Type B pancreatic cell (in vitro differentiated cells): ENCODE results near the gene KREMEN2. TPM values are rescaled to one million over a fixed set of nuclear protein-coding genes. Genes with fewer than 3 reads are reported as not detected.
A peak's percentile ranks its signal among the peaks of the same experiment; 100 is the strongest.
"Not testable (repeated sequence)": the region's sequence is repeated elsewhere in the genome, so short reads cannot be mapped to it uniquely, and the experiment has no call there.

ENCODE experiments used
- DNase-seq: peaks from one replicate; pipeline ENCODE4 v3.0.0; 2021; ENCODE audit warnings: mixed read lengths; ENCODE audit not compliant: unreplicated experiment; ENCODE audit errors: extremely low spot score
- H3K27ac Mint-ChIP-seq: 2 replicates; pipeline ENCODE4 v1.8.0; 2021; ENCODE audit warnings: mild to moderate bottlenecking, mixed read lengths
- H3K27me3 Mint-ChIP-seq: 2 replicates; pipeline ENCODE4 v1.8.0; 2021; ENCODE audit warnings: mixed read lengths
- H3K36me3 Mint-ChIP-seq: 2 replicates; pipeline ENCODE4 v1.8.0; 2021; ENCODE audit warnings: mixed read lengths
- H3K4me1 Mint-ChIP-seq: one replicate; pipeline ENCODE4 v1.8.0; 2021; ENCODE audit warnings: mixed read lengths; ENCODE audit not compliant: unreplicated experiment
- H3K4me3 Mint-ChIP-seq: 2 replicates; pipeline ENCODE4 v1.8.0; 2021; ENCODE audit warnings: mild to moderate bottlenecking, mixed read lengths
- H3K9me3 Mint-ChIP-seq: 2 replicates; pipeline ENCODE4 v1.8.0; 2021; ENCODE audit warnings: mixed read lengths
- total RNA-seq: library from RNA; stranded (reverse); gene quantifications from 2 replicates; pipeline ENCODE4 v1.2.1, GENCODE V29; 2021; ENCODE audit warnings: low replicate concordance
- TF ChIP-seq, protein P1 (sequence below): fragments of 200-600 bp; sonication (generic); conservative IDR thresholded peaks from 2 replicates; pipeline ENCODE4 v1.5.0; 2021; ENCODE audit warnings: antibody characterized with exemption, mild to moderate bottlenecking

Gene KREMEN2
- total RNA-seq, 1 donor from 2014 or later, result 4.5 TPM

DNA sequence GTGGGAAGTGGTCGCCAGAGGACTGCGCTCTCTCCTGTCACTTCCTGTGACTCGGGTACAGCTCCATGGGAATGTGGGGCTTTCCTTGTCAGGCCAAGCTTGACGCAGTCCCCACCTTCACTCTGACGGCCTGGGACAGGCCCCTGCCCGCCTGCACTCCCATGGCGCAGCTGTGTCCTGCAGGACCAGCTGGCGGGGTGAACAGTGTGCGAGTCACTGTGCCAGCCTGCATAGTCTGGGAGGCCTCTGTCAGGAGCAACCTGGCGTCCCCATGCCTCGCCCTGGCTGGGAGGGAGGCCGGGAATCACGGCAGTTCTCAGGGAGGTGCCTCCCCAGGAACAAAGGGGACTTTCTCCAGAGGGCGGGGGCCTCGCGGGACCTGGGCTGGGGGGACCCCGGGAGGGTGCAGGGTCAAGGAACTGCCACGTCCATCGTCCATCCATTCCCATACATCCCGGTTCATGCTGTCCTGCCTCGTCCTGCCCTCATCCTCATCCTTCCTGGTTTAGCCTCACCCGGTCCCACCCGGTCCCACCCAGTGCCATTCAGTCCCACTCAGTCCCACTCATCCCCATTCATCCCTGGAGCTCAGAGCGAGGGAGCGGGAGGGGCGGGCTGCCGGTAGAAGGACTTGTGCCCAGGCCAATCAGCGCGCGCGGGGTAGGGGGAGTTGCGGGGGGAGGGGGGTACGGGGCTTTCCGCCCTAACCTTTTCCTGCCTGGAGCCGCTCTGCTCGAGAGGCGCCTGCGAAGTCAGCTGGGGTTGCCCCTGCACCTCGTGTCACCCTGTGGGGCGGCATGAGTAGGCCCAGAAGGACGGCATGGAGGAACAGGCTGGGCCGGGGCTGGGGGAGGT is 38.9 kb upstream of the KREMEN2 start:
- Mint-ChIP-seq H3K27me3 (no peaks in the 10 kb centered on the region), H3K9me3 (no peaks in the 10 kb centered on the region), H3K27ac (no peak overlapping the region), H3K4me3 (no peak overlapping the region), H3K4me1 (peaks cover 17% of the 10 kb centered on the region), H3K36me3 (peaks cover 15% of the 10 kb centered on the region)
- no peak for DNase-seq
- TF ChIP-seq, protein P1, sequence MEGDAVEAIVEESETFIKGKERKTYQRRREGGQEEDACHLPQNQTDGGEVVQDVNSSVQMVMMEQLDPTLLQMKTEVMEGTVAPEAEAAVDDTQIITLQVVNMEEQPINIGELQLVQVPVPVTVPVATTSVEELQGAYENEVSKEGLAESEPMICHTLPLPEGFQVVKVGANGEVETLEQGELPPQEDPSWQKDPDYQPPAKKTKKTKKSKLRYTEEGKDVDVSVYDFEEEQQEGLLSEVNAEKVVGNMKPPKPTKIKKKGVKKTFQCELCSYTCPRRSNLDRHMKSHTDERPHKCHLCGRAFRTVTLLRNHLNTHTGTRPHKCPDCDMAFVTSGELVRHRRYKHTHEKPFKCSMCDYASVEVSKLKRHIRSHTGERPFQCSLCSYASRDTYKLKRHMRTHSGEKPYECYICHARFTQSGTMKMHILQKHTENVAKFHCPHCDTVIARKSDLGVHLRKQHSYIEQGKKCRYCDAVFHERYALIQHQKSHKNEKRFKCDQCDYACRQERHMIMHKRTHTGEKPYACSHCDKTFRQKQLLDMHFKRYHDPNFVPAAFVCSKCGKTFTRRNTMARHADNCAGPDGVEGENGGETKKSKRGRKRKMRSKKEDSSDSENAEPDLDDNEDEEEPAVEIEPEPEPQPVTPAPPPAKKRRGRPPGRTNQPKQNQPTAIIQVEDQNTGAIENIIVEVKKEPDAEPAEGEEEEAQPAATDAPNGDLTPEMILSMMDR, result no peak

DNA sequence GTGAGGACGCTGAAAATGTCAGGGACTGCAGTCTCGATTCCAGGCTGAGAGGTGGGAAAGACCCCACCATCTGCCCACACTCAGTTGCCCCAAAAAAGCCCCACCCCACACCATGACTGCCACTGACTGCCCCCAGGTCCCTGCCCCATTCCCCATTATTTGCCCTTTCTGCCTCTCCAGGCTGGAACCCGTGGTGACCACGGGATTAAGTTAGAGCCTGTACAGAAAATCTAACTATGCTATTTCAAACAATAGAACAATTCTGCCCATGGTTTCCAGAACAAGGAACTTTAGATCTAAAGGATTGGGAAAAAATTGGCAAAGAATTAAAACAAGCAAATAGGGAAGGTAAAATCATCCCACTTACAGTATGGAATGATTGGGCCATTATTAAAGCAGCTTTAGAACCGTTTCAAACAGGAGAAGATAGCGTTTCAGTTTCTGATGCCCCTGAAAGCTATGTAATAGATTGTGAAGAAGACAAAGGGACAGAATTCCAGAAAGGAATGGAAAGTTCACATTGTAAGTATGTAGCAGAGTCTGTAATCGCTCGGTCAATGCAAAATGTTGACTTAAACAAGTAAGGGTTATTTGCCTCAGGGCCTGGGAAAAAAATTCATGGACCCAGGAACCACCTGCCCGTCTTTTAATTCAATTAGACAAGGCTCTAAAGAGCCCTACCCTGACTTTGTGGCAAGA is 38.0 kb upstream of the KREMEN2 start:
- Mint-ChIP-seq H3K4me3 (no peak overlapping the region), H3K27me3 (no peaks in the 10 kb centered on the region), H3K9me3 (no peaks in the 10 kb centered on the region), H3K36me3 (peaks cover 15% of the 10 kb centered on the region), H3K27ac (peak overlapping the region; percentile 33), H3K4me1 (peaks cover 17% of the 10 kb centered on the region)
- no peak for DNase-seq
- TF ChIP-seq, protein P1, result no peak

DNA sequence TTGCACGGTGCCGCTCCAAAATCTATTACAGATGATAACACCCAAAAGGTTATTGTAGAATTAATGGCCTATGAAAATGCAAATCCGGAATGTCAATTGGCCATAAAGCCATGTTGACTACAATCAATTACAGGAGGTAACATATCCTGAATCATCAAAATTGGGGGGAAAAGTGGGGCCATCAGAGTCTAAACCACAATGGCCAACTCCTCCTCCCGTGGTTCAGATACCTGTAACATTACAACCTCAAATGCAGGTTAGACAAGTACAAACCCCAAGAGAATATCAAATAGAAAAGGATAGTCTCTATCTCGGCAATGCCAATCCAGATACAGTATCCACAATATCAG is 37.5 kb upstream of the KREMEN2 start:
- peaks cover 15% of the 10 kb centered on the region for H3K36me3 Mint-ChIP-seq
- H3K4me3 Mint-ChIP-seq, result no peak overlapping the region
- peak overlapping the region; percentile 48 for H3K27ac Mint-ChIP-seq
- no peak for DNase-seq
- no peaks in the 10 kb centered on the region for H3K9me3 Mint-ChIP-seq
- TF ChIP-seq, protein P1, result no peak
- H3K27me3 Mint-ChIP-seq, result no peaks in the 10 kb centered on the region
- H3K4me1 Mint-ChIP-seq, result peaks cover 17% of the 10 kb centered on the region

DNA sequence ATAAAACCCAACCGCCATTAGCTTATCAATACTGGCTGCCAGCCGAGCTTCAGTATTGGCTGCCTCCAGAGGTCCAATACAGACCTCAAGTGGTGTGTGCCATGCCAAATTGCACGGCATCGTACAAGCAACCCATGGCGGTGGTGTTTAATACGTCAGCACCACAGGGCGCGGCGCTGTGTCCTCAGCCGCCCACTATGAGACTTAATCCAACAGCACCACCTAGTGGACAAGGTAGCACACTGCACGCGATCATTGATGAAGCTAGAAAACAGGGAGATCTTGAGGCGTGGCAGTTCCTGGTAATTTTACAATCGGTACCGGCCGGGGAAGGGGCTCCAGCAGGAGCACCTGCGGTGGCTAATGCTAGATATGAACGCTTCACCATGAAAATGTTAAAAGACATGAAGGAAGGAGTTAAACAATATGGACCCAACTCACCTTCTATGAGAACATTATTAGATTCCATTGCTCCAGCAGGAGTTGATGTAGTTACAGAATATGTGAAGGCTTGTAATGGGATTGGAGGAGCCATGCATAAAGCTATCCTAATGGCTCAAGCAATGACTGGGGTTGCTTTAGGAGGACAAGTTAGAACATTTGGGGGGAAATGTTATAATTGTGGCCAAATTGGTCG is 36.9 kb upstream of the KREMEN2 start:
- no peaks in the 10 kb centered on the region for H3K9me3 Mint-ChIP-seq
- no peaks in the 10 kb centered on the region for H3K27me3 Mint-ChIP-seq
- peak overlapping the region; percentile 48 for H3K27ac Mint-ChIP-seq
- H3K4me1 Mint-ChIP-seq, result peaks cover 15% of the 10 kb centered on the region
- DNase-seq, result peak; percentile 85
- TF ChIP-seq, protein P1, result peak; percentile 97
- peaks cover 11% of the 10 kb centered on the region for H3K36me3 Mint-ChIP-seq
- no peak overlapping the region for H3K4me3 Mint-ChIP-seq

DNA sequence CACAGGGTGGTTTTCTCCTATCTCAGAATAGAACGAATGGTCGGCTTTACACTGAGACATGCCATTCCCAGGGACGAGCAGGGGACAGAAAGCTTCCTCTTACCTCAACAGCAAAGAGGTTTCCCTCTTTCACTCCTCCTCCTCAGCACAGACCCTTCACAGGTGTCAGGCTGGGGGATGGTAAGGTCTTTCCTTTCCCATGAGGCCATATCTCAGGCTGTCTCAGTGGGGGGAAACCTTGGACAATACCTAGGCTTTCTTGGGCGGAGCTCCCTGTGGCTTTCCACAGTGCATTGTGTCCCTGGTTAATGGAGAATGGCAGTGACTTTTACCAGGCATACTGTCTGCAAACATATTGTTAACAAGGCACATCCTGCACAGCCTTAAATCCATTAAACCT is 35.9 kb upstream of the KREMEN2 start:
- not testable (repeated sequence) for H3K4me3 Mint-ChIP-seq

DNA sequence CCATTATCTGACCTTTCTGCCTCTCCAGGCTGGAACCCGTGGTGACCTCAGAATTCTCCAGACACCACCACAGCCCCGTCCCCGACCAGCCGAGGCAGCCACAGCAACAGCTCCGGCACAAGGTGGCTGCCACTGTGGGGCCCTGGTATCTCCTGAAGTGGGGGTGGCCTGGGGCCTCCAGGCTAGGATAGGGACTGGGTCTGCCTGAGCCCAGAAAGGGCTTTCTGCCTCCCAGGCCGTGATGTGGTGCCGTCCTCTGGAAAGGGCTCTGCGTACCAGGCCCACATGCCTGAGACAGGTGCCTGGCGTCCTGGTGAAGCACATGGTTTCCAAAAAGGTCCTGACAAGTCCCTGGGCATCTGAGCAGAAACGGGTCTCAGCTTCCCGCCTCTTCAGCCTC is 35.3 kb upstream of the KREMEN2 start:
- Mint-ChIP-seq H3K27me3 (no peaks in the 10 kb centered on the region), H3K36me3 (no peaks in the 10 kb centered on the region), H3K27ac (no peak overlapping the region), H3K4me3 (no peak overlapping the region), H3K4me1 (peaks cover 14% of the 10 kb centered on the region), H3K9me3 (no peaks in the 10 kb centered on the region)
- TF ChIP-seq, protein P1, result no peak
- DNase-seq, result no peak

More for the DNA sequence above, 35.9 kb upstream of the KREMEN2 start:
- H3K9me3 Mint-ChIP-seq, H3K27ac Mint-ChIP-seq, DNase-seq, H3K36me3 Mint-ChIP-seq, H3K27me3 Mint-ChIP-seq: not testable (repeated sequence)
- peaks cover 14% of the 10 kb centered on the region for H3K4me1 Mint-ChIP-seq
